Breast epithelium (tissue), 3 donors: ENCODE measurements around the gene RGS14.

Experiments used
- POLR2A ChIP-seq: fragments of 450-650 bp; IDR thresholded peaks from one replicate; pipeline ENCODE4 v1.6.1; 2016; ENCODE audit warnings: antibody characterized with exemption, mild to moderate bottlenecking, moderate library complexity
- POLR2AphosphoS5 ChIP-seq, 3 donors: sonication (generic); formaldehyde crosslinking; IDR thresholded peaks; one replicate each; pipeline ENCODE4 v1.6.1; 2017; ENCODE audit warnings: antibody characterized with exemption in 3 of 3

- TF ChIP-seq POLR2A = no peak
- TF ChIP-seq POLR2AphosphoS5 (IDR thresholded peaks at IDR 0.05) = no peak
Observed at GRCh38 chr5:177346820-177347219, 10.9 kb upstream of the RGS14 start.
